GM20000 (cell line): Measurements from ENCODE around the gene RCN1.

ENCODE experiments used
- DNase-seq: peaks from one replicate; pipeline ENCODE4 v3.0.0; 2012; ENCODE audit warnings: low spot score
- TF ChIP-seq, protein P1 (sequence below): IDR thresholded peaks from 2 replicates; pipeline ENCODE4 v1.5.1; 2012; ENCODE audit warnings: mild to moderate bottlenecking, control low read depth; ENCODE audit errors: extremely low read depth, missing control alignments

RCN1 gene

DNA sequence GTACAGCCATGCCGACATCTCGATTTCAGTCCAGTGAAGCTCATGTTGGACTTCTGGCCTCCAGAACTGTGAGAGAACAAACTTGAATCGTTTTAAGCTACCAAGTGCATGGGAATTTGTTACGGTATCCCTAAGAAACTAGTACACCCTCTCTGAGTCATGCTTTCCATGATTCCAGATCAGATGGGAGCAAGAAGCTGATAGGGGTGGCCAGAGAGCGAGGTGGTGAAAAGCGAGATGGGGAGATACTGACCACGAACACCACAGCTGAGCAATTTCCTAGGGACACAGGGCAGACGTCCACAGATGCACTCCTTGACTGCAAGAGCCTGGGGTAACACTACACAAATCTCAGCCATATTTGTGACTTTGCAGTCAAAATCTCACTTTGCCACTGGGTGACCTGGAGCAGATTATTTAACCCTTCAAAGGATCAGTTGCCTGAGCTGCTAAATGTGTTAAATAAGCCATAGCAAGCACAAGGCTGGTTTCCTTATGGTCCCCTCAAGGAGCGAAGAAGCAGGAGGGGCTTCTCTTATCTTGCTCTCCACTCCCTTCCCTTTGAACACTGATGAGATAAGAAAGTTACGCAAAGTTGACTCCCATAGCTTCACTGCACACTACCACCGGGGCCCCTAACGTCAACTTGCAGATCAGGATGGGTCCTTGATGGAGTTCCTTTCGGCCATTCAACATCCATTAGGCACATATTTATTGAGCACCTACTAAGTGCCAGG, 22.6 kb upstream of the RCN1 start:
- DNase-seq, result no peak
- TF ChIP-seq, protein P1, sequence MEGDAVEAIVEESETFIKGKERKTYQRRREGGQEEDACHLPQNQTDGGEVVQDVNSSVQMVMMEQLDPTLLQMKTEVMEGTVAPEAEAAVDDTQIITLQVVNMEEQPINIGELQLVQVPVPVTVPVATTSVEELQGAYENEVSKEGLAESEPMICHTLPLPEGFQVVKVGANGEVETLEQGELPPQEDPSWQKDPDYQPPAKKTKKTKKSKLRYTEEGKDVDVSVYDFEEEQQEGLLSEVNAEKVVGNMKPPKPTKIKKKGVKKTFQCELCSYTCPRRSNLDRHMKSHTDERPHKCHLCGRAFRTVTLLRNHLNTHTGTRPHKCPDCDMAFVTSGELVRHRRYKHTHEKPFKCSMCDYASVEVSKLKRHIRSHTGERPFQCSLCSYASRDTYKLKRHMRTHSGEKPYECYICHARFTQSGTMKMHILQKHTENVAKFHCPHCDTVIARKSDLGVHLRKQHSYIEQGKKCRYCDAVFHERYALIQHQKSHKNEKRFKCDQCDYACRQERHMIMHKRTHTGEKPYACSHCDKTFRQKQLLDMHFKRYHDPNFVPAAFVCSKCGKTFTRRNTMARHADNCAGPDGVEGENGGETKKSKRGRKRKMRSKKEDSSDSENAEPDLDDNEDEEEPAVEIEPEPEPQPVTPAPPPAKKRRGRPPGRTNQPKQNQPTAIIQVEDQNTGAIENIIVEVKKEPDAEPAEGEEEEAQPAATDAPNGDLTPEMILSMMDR, result no peak

DNA sequence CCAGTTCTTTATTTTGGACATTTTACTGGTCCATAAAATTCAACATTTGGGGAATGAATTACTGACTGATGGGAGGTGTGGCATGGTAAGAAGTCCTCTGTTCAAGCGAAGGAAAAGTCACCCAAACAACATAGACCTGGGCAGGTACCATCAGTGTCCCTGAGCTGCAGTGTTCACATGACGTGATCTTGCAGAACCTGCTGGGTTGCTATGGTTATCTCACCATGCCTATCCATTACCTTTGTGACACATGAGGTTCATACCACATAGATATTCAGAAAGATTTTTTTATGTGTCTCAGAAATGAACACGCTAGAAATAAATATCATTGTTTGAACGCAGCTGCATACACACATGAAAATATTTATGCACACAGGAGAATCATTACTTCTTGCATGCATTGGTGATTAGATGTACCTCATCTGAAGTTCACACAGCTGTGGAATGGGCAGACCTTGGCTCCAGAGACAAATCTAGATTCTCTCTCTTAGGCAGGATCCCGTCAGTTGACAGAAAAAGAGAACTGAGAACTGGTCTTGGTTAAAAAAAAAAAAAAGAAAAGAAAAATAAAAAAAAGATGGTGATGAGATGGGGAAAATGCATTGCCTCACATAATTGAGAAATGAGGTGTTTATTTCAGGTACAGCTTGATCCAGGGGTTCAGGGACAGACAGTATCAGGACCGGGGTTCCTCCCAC, 21.4 kb upstream of the RCN1 start:
- TF ChIP-seq, protein P1, result no peak
- DNase-seq, result peak; percentile 27

DNA sequence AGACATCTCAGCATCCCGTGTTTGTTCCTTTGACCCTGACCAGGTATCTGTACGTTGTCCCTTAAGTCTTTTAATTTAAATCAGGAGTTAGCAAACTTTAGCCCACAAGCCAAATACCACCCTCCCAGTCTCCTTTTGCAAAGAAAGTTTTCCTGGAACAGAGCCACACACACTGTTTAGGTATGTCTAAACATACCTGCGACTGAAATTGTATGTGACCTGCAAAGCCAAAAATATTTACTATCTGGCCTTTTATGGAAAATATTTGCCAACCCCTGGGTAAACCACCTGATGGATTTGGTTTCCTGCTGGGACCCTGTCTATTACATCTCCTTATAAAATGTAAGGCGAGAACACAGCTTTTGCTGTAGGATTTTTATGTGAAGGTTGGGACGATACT, 20.2 kb upstream of the RCN1 start:
- DNase-seq, result no peak
- TF ChIP-seq, protein P1, result no peak

DNA sequence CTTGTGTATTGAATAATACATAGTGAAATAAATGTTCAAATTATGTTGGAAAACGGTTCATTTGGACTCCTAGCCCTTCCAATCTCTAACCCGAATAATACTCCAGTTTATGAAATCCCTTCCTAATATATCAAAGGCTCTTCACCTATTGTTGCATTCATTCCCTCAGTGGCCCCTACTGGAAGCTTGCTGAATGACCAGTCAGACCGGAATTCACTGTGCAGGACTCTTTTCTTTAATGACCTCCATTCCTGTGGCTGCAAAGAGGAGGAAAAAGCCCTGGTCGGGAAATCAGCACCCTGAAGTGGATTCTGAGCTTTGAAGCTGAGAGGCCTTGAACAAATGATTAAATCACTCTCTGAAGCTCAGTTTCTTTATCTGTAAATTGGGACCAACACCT, 19.1 kb upstream of the RCN1 start:
- no peak for DNase-seq
- TF ChIP-seq, protein P1, result no peak

DNA sequence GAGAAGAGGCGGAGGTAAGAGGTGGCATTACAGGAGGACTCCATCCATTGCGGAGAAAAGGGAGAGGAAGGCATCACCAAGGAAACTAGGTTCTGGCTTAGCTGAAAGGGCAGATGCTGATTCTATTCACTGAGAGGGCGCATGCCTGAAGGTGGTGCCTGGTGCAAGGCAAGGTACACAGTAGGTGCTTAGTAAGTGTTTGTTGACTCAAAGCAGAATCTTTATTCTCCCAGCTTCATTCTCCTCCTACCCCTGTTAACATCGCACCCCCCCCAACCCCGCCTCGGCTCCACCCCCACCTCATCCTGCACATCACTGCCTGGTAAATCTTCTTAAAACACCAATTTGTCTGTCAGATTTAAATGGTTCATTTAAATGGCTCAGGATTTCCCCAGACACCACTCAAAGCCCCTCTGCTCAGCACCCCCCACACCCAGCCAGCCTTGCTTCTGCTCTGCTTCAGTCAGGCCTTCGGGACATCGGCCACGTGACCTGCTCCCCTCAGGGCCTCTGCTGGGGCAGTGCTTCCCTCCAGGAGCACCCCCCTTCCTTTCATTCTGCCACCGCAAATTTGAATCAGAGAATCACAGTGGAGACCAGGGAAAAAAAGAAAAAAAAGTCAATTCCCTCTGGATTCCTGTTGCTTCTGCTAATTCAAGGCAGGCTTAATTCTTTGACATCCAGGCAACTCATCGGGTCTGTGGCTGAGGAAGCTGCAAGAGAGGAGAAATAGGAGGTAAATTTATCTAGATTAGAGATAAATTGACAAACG, 17.8 kb upstream of the RCN1 start:
- TF ChIP-seq, protein P1, result no peak
- DNase-seq, result no peak

DNA sequence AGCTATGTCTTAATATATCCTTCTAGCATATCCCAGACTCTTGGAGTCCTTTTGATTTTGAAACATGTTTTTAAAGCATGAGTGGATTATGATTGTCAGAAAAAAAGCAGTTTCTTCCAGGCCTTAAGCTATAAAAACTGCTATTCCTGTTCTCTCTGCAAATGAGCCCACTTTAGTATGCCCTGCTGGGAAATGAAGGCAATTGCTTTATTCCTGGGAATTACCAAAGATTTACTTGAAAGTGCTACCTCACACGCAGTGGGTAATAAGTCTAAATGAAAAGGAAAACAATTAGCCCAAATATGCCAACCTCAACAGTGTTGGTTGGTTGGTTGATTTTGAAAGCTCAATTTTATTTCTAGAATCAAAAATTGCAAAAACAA, 17.2 kb upstream of the RCN1 start:
- no peak for DNase-seq
- TF ChIP-seq, protein P1, result no peak

DNA sequence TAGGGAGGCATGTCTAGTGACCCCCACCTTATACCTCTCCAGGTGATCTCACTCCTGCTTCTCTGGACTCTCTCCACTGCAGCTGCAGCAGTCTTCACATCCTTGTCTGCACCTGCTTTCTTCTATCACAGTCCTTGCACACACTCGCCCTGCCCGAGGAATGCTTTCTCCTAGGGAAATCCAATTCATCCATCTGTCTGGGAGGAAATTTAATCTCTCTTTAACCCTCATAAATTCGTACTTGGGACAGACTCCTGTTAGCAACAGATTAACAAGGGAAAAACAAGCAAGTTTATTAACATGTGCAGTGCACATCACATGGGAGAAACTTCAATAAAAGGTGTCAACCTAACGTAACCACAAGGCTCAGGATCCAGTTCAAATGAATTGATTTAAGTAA, 11.3 kb upstream of the RCN1 start:
- TF ChIP-seq, protein P1, result no peak
- DNase-seq, result no peak
